Measurements from ENCODE around the gene CLIC4.

- TF ChIP-seq CTCF (IDR thresholded peaks at IDR 0.05; ENCODE audit: borderline replicate concordance, extremely low read depth, low read length, poor library complexity, severe bottlenecking) = peak; percentile 53
- no peak for TF ChIP-seq EZH2 (IDR thresholded peaks at IDR 0.05; ENCODE audit: borderline replicate concordance, low read depth, low read length, severe bottlenecking)
These were observed at the start of gene CLIC4 for GRCh38 chr1:24744911-24745710.
